Heart left ventricle (tissue), 16 donors: ENCODE measurements around the gene PPP1R1B. TPM values are rescaled to one million over a fixed set of nuclear protein-coding genes. Genes with fewer than 3 reads are reported as not detected.

ENCODE experiments used
- ATAC-seq, 4 donors: fragments of 200-7000 bp; cut with Tn5 transposase; one replicate each; pipeline ENCODE4 v1.9.1; 2020 to 2022; ENCODE audit warnings: moderate library complexity in 4 of 4, mild to moderate bottlenecking in 3 of 4, moderate number of reproducible peaks in 1 of 4
- DNase-seq, 5 donors: peaks; one replicate each; pipeline ENCODE4 v3.0.0-alpha.2; 2020
- H3K27ac ChIP-seq, 12 donors: fragments of 200-600 bp; sonication (generic) in 4 of 12; one replicate each; pipeline versions ENCODE4 v1.5.0 to v1.8.0; 2016 to 2022; ENCODE audit warnings: mild to moderate bottlenecking in 2 of 12
- H3K27me3 ChIP-seq, 9 donors: fragments of 200-600 bp; sonication (generic) in 2 of 9; one replicate each; pipeline versions ENCODE4 v1.5.1 to v1.8.0; 2016 to 2022; ENCODE audit warnings: mild to moderate bottlenecking in 3 of 9
- H3K36me3 ChIP-seq, 9 donors: fragments of 200-600 bp; sonication (generic) in 2 of 9; one replicate each; pipeline versions ENCODE4 v1.5.0 to v1.8.0; 2018 to 2022; ENCODE audit warnings: mild to moderate bottlenecking in 2 of 9
- H3K4me1 ChIP-seq, 12 donors: fragments of 200-600 bp; sonication (generic) in 4 of 12; one replicate each; pipeline versions ENCODE4 v1.5.0 to v1.8.0; 2016 to 2022; ENCODE audit warnings: mild to moderate bottlenecking in 3 of 12
- H3K4me3 ChIP-seq, 12 donors: fragments of 200-600 bp; sonication (generic) in 4 of 12; one replicate each; pipeline versions ENCODE4 v1.5.0 to v1.8.0; 2017 to 2022; ENCODE audit warnings: mild to moderate bottlenecking in 9 of 12, moderate library complexity in 4 of 12
- H3K9me3 ChIP-seq, 12 donors: fragments of 200-600 bp; sonication (generic) in 4 of 12; one replicate each; pipeline versions ENCODE4 v1.5.0 to v1.8.0; 2016 to 2022; ENCODE audit warnings: mild to moderate bottlenecking in 1 of 12
- POLR2A ChIP-seq, 2 donors: fragments of 450-650 bp; IDR thresholded peaks; one replicate each; pipeline ENCODE4 v1.6.1; 2017; ENCODE audit warnings: antibody characterized with exemption in 2 of 2, mild to moderate bottlenecking in 2 of 2, moderate library complexity in 2 of 2
- WGBS, 4 donors: extraction: QIAGEN DNeasy Blood & Tissue Kit in 2 of 4; methylation state at CpG; one replicate each; pipeline versions ENCODE4 v1.1.5 to v1.1.7; 2013 to 2018; 5-methylcytosine and 5-hydroxymethylcytosine counted together
- intact Hi-C, 10 donors: fragments of 100-400 bp; cut with DNase I; formaldehyde crosslinking; loops; one replicate each; pipeline versions ENCODE4 v1.11.1 to v1.14.2; 2022
- polyA plus RNA-seq, 2 donors: library from polyadenylated mRNA; stranded (reverse); fragments of 200-250 nt; gene quantifications; one replicate each; pipeline ENCODE4 v1.2.3, GENCODE V29; 2013
- total RNA-seq, 9 donors: library from RNA; depleted of rRNA in 2 of 9; stranded (reverse); fragments of >200 nt in 2 of 9; fragmentation: NEBNext Ultra II Directional in 3 of 9; extraction: Animal tissue kit (Norgen Biotek cat#: 25700) in 3 of 9; gene quantifications; one replicate each; pipeline versions ENCODE4 v1.1.0 to v1.2.4, GENCODE V29; 2016 to 2023
- TF ChIP-seq, protein P1 (sequence below), 12 donors: fragments of 200-600 bp; sonication (generic) in 4 of 12; IDR thresholded peaks; one replicate each; pipeline versions ENCODE4 v1.5.0 to v1.8.0; 2018 to 2022; ENCODE audit warnings: antibody characterized with exemption in 12 of 12, mild to moderate bottlenecking in 5 of 12
- donor health status: ischemic (EF 13 %, LVEDD 7.1; RV severe dilation, severe dysfunction).
- donor health status: healthy with polysubstance abuse.
- donor health status: DM: no; HTN: yes; CAD: no.
- donor health status: DM: no; HTN: no; CAD: no.
- donor health status: ischemic (EF 25% LVEDD 6.9; RV normal size, moderate dysfunction).
- donor health status: ischemic (EF 25% LVEDD 5.7; RV mildly dilated, moderate dysfunction).
- donor health status: healthy.
- donor health status: DM: yes; HTN: yes; CAD: no.
- donor health status: ischemic (EF 35%, LVEDD 5.7; RV mildly dilated, moderate dysfunction).
- donor health status: nonischemic (EF 11% LVEDD 7.7; RV severe dilation, severe dysfunction).
- donor health status: DM: yes; HTN: yes; CAD: no.
- donor health status: PGD.
- donor health status: ischemic (EF 29% LVEDD 5.4; RV normal size, mild dysfunction).
- donor health status: nonischemic (EF 23%, LVEDD 6.1; RV moderate dilation, normal function).

Gene PPP1R1B
- total and polyA plus RNA-seq, 11 donors, result 0.54 to 5.8 (median 0.88) TPM; not detected in 1

DNA sequence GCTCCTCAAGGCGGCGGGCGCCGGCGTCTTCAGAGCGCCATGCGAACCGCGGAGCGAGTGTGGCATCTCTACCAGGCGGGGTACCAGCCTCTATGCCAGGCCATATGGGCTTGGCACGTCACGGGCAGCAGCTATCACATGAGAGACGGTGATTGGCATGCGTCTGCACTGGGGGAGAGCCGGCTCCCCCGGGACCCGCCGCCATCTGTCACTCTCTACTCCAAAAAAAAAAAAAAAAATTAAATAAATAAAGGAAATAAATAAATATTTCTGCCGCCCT, 19.0 kb upstream of the PPP1R1B start, which contains the start of gene NEUROD2:
Gene NEUROD2 (minus strand): TSS at position 70 of the 280 bp plus-strand sequence. CDS start 1,321 bp downstream, outside the sequence.
- ATAC-seq (no peak), DNase-seq (no peak)
- no peaks in the 10 kb centered on the region for H3K9me3 ChIP-seq
- intact Hi-C loops, result no loop called here
- peaks cover 4 to 43% (median 25%) of the 10 kb centered on the region in 12 donors for H3K4me1 ChIP-seq
- peaks cover 50 to 85% (median 69%) of the 10 kb centered on the region in 9 donors for H3K27me3 ChIP-seq
- H3K27ac ChIP-seq, result no peak within 1 kb of the TSS
- no peaks in the 10 kb centered on the region for H3K36me3 ChIP-seq
- H3K4me3 ChIP-seq, result peak within 1 kb of the TSS in 10 of 12 donors; percentile 7 to 31 (median 22)
- TF ChIP-seq POLR2A (IDR thresholded peaks at IDR 0.05), result no peak
- TF ChIP-seq, protein P1, sequence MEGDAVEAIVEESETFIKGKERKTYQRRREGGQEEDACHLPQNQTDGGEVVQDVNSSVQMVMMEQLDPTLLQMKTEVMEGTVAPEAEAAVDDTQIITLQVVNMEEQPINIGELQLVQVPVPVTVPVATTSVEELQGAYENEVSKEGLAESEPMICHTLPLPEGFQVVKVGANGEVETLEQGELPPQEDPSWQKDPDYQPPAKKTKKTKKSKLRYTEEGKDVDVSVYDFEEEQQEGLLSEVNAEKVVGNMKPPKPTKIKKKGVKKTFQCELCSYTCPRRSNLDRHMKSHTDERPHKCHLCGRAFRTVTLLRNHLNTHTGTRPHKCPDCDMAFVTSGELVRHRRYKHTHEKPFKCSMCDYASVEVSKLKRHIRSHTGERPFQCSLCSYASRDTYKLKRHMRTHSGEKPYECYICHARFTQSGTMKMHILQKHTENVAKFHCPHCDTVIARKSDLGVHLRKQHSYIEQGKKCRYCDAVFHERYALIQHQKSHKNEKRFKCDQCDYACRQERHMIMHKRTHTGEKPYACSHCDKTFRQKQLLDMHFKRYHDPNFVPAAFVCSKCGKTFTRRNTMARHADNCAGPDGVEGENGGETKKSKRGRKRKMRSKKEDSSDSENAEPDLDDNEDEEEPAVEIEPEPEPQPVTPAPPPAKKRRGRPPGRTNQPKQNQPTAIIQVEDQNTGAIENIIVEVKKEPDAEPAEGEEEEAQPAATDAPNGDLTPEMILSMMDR (IDR thresholded peaks at IDR 0.05), result no peak
- 4 to 6% (median 4%) methylated on average over 16 to 20 of the region's 20 CpGs for WGBS, 4 donors

DNA sequence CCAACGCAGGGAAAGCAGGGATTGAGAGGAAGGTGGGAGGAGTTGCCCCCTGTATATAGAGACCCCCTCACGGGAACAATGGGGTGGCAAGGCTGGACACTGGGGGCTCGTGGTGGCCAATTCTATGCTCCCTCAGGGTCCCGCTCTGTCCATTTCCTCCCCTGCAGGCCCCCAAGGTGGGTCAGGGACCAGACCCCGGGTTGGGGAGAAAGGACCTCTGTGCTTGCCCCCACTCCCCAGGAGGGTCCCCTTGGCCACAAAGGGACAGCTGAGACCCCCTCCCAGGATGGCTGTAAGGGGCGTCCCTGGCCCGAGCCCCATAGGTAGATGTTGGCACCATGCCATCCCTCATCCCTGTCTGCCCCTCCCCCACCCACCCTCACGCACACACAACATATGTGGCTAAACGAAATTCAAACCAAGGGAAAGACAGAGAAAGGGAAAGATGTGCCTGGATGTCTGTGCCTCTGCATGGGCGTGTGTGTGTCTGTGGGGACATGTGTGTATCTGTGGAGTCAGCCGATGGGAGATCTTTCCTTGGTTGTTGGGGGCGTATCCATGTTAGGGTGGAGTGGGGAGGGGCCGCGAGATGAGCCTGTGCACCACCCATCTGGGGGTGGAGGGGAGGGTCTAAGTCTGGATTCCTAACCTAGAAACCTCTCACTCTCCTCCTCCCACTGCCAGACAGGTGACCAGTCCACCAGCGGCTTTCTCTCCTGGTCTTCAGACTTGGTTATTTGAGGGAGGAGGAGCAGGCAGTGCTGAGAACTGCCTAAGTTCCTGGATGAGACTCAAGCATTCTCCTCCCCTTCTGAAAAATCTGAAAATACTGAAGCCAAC, 18.4 kb upstream of the PPP1R1B start:
- H3K27ac ChIP-seq, result no peak overlapping the region
- TF ChIP-seq, protein P1 (IDR thresholded peaks at IDR 0.05), result no peak
- TF ChIP-seq POLR2A (IDR thresholded peaks at IDR 0.05), result no peak
- H3K9me3 ChIP-seq, result no peaks in the 10 kb centered on the region
- peaks cover 45 to 85% (median 63%) of the 10 kb centered on the region in 9 donors for H3K27me3 ChIP-seq
- H3K4me1 ChIP-seq, result peaks cover 4 to 43% (median 25%) of the 10 kb centered on the region in 12 donors
- DNase-seq (no peak), ATAC-seq (no peak)
- 11 to 13% (median 11%) methylated on average over 14 to 15 of the region's 15 CpGs for WGBS, 4 donors
- intact Hi-C loops, result no loop called here
- H3K36me3 ChIP-seq, result no peaks in the 10 kb centered on the region
- H3K4me3 ChIP-seq, result no peak overlapping the region

DNA sequence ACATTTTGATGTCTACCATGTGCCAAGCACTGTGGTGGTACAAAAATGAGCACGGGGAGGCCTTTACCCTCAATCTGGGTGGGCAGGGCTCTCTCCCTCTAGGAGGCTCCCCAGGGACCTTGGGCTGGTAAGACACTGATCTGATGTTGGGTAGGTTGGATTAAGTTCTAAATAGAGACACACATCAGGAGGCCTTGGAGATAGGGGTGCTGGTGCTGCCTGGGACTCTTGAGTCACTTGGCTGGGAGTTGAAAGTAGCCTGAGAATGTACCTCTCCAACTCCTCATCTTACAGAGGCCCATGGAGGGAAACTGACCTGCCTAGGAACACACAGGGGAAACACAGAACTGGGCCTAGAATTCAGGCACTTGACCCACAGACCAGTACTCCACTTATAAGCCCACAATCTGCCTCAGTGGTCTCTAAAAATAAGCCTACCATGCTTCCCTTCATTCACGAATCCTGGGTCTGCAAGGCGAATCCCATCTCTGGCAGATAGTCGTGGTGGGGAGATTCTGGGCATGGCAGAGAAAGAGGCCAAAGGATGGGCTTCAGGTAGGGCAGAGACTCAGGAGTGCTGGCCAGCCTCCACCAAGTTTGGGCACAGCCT, 17.2 kb upstream of the PPP1R1B start:
- Histone ChIP-seq H3K9me3 (no peaks in the 10 kb centered on the region), H3K4me1 (peaks cover 4 to 37% (median 25%) of the 10 kb centered on the region in 12 donors), H3K27me3 (peaks cover 34 to 83% (median 53%) of the 10 kb centered on the region in 9 donors), H3K36me3 (no peaks in the 10 kb centered on the region), H3K27ac (no peak overlapping the region), H3K4me3 (no peak overlapping the region)
- intact Hi-C loops, result no loop called here
- WGBS, 4 donors, result 73 to 97% (median 88%) methylated on average over 4 of the region's 4 CpGs
- DNase-seq (no peak), ATAC-seq (no peak)
- TF ChIP-seq POLR2A (IDR thresholded peaks at IDR 0.05), result no peak
- TF ChIP-seq, protein P1 (IDR thresholded peaks at IDR 0.05), result no peak

DNA sequence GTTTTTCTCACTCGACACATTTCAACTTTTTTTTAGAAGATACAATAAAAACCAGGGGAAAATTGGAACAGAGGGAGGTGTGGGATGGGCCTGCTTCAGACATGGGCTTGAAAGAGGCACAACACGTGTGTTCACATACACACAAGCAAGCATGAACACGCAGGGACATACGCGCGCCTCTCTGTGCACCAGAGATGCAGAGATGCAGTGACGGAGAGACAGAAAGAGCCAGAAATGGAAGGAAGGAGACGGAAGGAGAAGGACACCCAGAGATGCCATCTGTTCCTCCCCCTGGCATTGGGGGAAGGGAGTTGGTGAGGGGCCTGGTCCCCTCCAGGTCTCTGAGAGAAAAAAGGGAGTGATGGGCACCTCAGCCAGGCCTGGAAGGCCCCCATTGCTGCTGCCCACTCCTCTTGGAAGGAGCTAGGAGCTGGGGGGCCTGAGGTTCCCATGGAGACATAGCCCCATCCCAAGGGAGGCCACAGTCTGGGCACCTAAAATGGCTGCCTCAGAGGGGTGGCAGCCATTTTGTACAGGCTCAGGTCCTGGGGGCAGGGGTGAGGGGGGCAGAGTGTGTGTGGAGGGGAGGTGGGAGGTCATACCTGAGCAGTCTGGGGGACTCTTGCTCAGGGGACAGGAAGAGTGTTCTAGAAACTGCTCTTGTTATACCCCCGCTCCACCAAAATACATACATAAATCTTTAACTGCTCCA, 15.2 kb upstream of the PPP1R1B start:
- intact Hi-C loops, result no loop called here
- no peaks in the 10 kb centered on the region for H3K9me3 ChIP-seq
- H3K4me3 ChIP-seq, result no peak overlapping the region
- 86 to 90% (median 87%) methylated on average over 9 of the region's 9 CpGs for WGBS, 4 donors
- peaks cover 0 to 18% (median 7%) of the 10 kb centered on the region in 12 donors for H3K4me1 ChIP-seq
- DNase-seq, result peak in 1 of 5 donors; percentile 1
- H3K36me3 ChIP-seq, result no peaks in the 10 kb centered on the region
- H3K27ac ChIP-seq, result no peak overlapping the region
- TF ChIP-seq POLR2A (IDR thresholded peaks at IDR 0.05), result no peak
- no peak for ATAC-seq
- H3K27me3 ChIP-seq, result peaks cover 16 to 79% (median 34%) of the 10 kb centered on the region in 9 donors
